HG03558 (cell line): ENCODE measurements around the gene ACTG2.
"Not testable (repeated sequence)": the region's sequence is repeated elsewhere in the genome, so short reads cannot be mapped to it uniquely, and the experiment has no call there.

ENCODE experiments used
- ATAC-seq: cut with Tn5 transposase; IDR thresholded peaks from one replicate; pipeline ENCODE4 v1.9.1; 2021; ENCODE audit warnings: moderate number of reproducible peaks; ENCODE audit not compliant: unreplicated experiment; ENCODE audit errors: extremely low read depth

The ACTG2 gene

GRCh38 chr2:73891276-73891901 lies 1.4 kb upstream of the ACTG2 start:
- no peak for ATAC-seq

GRCh38 chr2:73893764-73894474 lies 1.1 kb downstream of the ACTG2 start:
- no peak for ATAC-seq

- ATAC-seq = no peak
Measured at GRCh38 chr2:73894475-73894850, 1.7 kb downstream of the ACTG2 start.

- ATAC-seq = no peak
Measured at GRCh38 chr2:73894877-73895276, 2.1 kb downstream of the ACTG2 start.

- ATAC-seq = no peak
Measured at GRCh38 chr2:73895473-73895872, 2.7 kb downstream of the ACTG2 start.

- no peak for ATAC-seq
Measured at GRCh38 chr2:73896362-73897239, 3.8 kb downstream of the ACTG2 start.

- no peak for ATAC-seq
Measured at GRCh38 chr2:73897240-73897583, 4.4 kb downstream of the ACTG2 start.

- no peak for ATAC-seq
Measured at GRCh38 chr2:73897934-73898333, 5.1 kb downstream of the ACTG2 start.

GRCh38 chr2:73899801-73900336 lies 7.1 kb downstream of the ACTG2 start:
- no peak for ATAC-seq

- ATAC-seq = no peak
Measured at GRCh38 chr2:73901143-73901542, 8.3 kb downstream of the ACTG2 start.

- ATAC-seq = no peak
Measured at GRCh38 chr2:73902284-73902683, 9.5 kb downstream of the ACTG2 start.

- no peak for ATAC-seq
Measured at GRCh38 chr2:73903313-73903712, 10.5 kb downstream of the ACTG2 start.

- ATAC-seq = not testable (repeated sequence)
Measured at GRCh38 chr2:73903949-73904613, 11.3 kb downstream of the ACTG2 start.

- ATAC-seq = no peak
Measured at GRCh38 chr2:73904952-73905351, 12.1 kb downstream of the ACTG2 start.

GRCh38 chr2:73906847-73907505 lies 14.2 kb downstream of the ACTG2 start:
- ATAC-seq = no peak

GRCh38 chr2:73907840-73908452 lies 15.1 kb downstream of the ACTG2 start:
- no peak for ATAC-seq

GRCh38 chr2:73908689-73909652 lies 16.2 kb downstream of the ACTG2 start:
- ATAC-seq = no peak

GRCh38 chr2:73910873-73911547 lies 18.2 kb downstream of the ACTG2 start:
- no peak for ATAC-seq
